GM12878 (cell line): ENCODE measurements around the gene VPS29.

Experiments
- CREB1 ChIP-seq: IDR thresholded peaks from 2 replicates; pipeline ENCODE4 v1.6.1; 2012; ENCODE audit warnings: low read depth, mild to moderate bottlenecking, inconsistent platforms
- EZH2 ChIP-seq: IDR thresholded peaks from 2 replicates; pipeline ENCODE4 v1.6.1; 2012; ENCODE audit warnings: low read depth, mild to moderate bottlenecking, control low read depth, inconsistent platforms, low read length, borderline replicate concordance; ENCODE audit not compliant: control insufficient read depth
- FOXM1 ChIP-seq: IDR thresholded peaks from 2 replicates; pipeline ENCODE4 v1.6.1; 2012; ENCODE audit warnings: low read depth, mild to moderate bottlenecking, inconsistent platforms, low read length, moderate library complexity
- HDAC6 ChIP-seq: fragments of 200-600 bp; sonication (generic); IDR thresholded peaks from one replicate; pipeline ENCODE4 v1.8.0; 2017; ENCODE audit warnings: antibody characterized with exemption; ENCODE audit not compliant: unreplicated experiment
- JUNB ChIP-seq: IDR thresholded peaks from 2 replicates; pipeline ENCODE4 v1.6.1; 2016; ENCODE audit warnings: antibody characterized with exemption, mild to moderate bottlenecking
- PAX5 ChIP-seq: IDR thresholded peaks from 2 replicates; pipeline ENCODE4 v1.6.1; 2011; ENCODE audit warnings: low read depth, low read length, borderline replicate concordance
- RELA ChIP-seq: fragments of 450-650 bp; IDR thresholded peaks from 2 replicates; pipeline ENCODE4 v1.8.0; 2014; ENCODE audit warnings: borderline replicate concordance; ENCODE audit not compliant: partially characterized antibody
- TF ChIP-seq, protein P1 (sequence below), 3 experiments: IDR thresholded peaks in 2 of 3; conservative IDR thresholded peaks in 1 of 3; 2 replicates each; pipeline ENCODE4 v1.5.1; 2011; ENCODE audit warnings: low read depth in 3 of 3, low read length in 3 of 3, mild to moderate bottlenecking in 3 of 3, control low read depth in 2 of 3, moderate library complexity in 2 of 3, inconsistent platforms in 1 of 3, mixed read lengths in 1 of 3; ENCODE audit not compliant: control insufficient read depth in 2 of 3, insufficient read depth in 1 of 3; ENCODE audit errors: extremely low read depth in 1 of 3
- TF ChIP-seq, protein P2 (sequence below): IDR thresholded peaks from 2 replicates; pipeline ENCODE4 v1.6.1; 2012; ENCODE audit warnings: low read depth, low read length, improper control_type of control experiment
- TF ChIP-seq, protein P3 (sequence below): IDR thresholded peaks from 2 replicates; pipeline ENCODE4 v1.6.1; 2012; ENCODE audit warnings: low read depth, low read length, improper control_type of control experiment

GRCh38 chr12:110516995-110517394 is 15.1 kb upstream of the VPS29 start:
- TF ChIP-seq, protein P1, sequence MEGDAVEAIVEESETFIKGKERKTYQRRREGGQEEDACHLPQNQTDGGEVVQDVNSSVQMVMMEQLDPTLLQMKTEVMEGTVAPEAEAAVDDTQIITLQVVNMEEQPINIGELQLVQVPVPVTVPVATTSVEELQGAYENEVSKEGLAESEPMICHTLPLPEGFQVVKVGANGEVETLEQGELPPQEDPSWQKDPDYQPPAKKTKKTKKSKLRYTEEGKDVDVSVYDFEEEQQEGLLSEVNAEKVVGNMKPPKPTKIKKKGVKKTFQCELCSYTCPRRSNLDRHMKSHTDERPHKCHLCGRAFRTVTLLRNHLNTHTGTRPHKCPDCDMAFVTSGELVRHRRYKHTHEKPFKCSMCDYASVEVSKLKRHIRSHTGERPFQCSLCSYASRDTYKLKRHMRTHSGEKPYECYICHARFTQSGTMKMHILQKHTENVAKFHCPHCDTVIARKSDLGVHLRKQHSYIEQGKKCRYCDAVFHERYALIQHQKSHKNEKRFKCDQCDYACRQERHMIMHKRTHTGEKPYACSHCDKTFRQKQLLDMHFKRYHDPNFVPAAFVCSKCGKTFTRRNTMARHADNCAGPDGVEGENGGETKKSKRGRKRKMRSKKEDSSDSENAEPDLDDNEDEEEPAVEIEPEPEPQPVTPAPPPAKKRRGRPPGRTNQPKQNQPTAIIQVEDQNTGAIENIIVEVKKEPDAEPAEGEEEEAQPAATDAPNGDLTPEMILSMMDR (IDR thresholded peaks at IDR 0.05 in 2 of 3, conservative IDR thresholded peaks at IDR 0.05 in 1 of 3; ENCODE audit: control insufficient read depth in 2 of 3, extremely low read depth in 1 of 3, insufficient read depth in 1 of 3, low read depth in 3 of 3, low read length in 3 of 3) = no peak
- TF ChIP-seq JUNB (no peak), CREB1 (no peak), FOXM1 (no peak), HDAC6 (no peak), PAX5 (no peak), EZH2 (no peak), RELA (no peak)
- TF ChIP-seq, protein P2, sequence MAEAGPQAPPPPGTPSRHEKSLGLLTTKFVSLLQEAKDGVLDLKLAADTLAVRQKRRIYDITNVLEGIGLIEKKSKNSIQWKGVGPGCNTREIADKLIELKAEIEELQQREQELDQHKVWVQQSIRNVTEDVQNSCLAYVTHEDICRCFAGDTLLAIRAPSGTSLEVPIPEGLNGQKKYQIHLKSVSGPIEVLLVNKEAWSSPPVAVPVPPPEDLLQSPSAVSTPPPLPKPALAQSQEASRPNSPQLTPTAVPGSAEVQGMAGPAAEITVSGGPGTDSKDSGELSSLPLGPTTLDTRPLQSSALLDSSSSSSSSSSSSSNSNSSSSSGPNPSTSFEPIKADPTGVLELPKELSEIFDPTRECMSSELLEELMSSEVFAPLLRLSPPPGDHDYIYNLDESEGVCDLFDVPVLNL = no peak
- TF ChIP-seq, protein P3, sequence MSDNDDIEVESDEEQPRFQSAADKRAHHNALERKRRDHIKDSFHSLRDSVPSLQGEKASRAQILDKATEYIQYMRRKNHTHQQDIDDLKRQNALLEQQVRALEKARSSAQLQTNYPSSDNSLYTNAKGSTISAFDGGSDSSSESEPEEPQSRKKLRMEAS = no peak
